ENCODE data around the gene FAM234B.

FAM234B gene

DNA sequence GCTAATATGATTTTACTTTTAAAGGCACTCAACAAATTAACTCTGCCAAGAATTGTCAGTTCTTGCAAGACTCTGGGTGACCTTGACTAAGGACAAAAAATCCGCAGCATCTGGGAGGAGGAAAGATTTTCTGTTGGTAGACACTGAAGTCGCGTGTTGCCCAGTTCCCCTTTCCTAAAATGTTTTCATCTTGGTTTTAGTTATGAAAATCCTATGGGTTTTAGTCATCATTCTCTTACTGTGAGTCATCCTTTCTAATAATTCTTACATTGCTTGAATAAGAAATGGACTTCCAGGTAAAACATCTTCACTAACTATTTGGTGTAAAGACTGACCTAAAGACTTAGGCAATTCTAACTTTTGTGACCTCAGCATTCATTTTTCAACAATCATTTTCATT lies 50.2 kb downstream of the FAM234B start:
- DNase-seq = no peak

DNA sequence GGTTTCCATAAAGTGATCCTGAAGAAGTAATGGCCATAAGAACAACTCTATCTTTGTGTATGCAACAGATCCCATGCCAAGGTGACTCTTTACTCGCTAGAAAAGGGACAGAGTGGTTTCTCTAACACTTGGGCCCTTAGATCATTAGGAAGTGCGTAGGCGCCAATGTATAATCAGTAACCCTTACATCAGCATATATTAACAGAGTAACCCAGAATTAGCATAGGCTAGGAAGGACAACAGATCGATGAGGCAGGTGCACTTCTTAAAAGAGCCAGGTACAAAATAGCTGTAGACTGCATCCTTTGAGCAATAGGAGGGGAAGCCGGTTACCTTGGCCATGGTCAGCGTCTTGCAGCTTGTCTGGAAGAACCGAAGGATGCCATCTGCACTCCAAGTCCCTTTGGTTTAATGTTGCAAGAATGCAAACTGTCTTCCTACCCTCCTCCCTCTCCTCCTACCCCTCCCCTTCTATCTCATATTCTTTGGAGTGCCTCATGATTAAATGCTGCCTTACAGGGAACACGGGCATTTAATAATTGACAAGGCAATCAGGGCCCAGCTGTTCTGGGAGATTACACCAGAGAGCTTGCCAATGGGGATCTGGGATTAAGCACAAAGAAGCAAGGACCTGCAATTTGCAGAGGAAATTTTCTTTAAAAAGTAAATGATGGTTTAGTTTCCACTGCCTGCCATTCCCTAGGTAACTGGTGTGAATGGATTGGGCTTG lies 51.2 kb downstream of the FAM234B start:
- no peak for DNase-seq

DNA sequence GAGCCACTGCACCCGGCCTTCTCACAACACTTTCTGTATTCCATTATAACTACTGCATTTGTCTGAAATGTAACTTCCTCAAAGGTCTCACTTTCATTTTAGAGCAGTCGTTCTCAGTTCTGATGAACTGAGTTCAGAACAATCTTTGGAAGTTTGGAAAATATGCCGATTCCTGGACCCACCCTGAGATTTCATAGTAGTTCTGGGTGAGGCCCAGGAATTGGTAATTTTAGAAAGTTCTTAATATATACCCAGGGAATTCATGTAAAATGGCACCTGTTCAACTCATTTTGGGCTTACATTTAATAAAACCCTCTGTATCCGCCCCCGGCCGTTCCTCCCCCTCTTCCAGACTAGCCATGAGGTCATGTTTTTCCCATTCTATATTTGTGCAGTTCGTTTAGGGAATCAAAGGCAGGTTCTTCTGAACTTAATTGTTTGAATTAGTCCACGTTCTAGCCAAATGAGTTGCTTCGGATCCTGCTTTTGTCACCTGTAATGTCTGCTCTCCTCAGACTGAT lies 53.4 kb downstream of the FAM234B start:
- DNase-seq = no peak

DNA sequence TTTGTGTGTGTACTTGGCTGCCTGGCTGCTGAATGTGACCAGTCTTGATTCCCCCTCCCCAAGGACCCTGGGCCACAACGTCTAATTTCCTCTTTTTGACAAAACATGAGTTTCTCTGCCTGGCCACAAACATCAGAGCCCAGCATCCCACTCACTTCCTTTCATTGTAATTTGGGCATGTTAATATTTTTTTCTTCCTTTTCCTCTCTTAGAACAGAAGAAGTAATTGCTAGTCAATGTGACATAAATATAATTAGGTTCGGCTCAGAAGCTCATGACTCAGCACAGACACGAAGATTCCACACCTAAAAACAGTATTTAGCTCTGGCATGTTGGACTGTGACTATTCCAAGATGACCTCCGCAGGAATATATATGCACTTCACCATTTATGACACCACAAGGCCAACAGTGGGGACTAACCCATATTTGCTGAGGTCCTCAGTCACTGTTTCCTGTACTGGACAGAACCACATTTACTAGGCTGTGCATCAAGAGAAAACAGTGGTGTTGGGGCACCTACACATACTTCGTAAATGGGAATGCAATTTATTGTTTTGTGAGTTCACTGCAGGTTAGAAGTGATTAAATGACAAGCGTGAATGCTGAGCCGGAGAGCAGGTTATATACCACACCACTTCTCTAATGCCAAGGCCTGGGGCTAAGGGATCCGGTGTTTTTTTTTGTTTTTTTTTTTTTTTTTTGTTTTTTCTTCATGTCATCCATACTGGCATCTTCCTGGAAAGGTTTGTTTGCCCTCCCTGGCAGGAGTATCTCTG lies 55.1 kb downstream of the FAM234B start:
- no peak for DNase-seq

DNA sequence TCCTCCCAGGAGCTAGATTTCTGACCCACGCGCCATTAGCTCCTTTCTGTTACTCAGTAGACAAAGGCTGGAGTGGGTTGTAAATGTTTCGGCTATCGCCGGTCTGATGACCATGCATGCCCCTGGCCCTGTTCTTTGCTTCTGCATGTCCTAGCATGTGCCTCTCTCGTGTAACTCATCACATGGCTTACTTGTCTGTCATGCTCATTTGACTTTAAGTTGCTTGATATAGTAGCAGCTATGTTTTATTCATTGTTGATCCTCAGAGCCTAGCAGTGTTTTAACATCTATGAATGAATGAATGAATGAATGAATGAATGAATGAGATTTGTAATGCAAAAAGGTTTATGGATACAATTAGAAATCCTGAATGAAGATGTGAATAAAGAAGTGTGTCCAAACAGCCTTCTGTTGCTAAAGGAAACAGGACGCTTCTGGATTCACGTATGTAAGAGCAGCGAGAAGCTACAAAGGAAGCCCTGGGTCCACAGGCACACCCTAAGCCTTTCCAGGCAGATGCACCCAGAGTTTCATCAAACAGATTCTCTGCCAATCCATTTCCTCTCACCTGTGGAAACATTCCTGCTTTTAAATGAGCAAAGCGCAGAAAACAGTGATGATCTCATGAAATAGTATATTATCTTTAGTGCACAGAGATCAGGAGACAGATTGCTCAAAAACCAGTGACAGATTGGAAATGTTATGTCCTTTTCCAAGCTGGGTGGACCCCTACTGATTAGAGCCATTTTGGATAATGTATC lies 55.8 kb downstream of the FAM234B start:
- no peak for DNase-seq

DNA sequence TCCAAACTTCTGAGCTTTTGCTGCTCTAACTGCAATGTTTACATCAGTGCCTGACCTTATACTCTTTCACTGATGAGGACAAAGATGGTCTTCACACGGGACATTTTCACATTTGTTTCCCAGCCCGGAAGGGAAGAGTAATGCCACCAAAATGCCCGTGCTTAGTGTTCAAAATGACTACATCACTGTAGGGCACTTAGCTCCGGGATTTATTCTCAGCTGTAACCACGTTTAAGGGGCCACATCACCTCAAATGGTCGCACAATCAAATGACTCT lies 56.4 kb downstream of the FAM234B start:
- no peak for DNase-seq

DNA sequence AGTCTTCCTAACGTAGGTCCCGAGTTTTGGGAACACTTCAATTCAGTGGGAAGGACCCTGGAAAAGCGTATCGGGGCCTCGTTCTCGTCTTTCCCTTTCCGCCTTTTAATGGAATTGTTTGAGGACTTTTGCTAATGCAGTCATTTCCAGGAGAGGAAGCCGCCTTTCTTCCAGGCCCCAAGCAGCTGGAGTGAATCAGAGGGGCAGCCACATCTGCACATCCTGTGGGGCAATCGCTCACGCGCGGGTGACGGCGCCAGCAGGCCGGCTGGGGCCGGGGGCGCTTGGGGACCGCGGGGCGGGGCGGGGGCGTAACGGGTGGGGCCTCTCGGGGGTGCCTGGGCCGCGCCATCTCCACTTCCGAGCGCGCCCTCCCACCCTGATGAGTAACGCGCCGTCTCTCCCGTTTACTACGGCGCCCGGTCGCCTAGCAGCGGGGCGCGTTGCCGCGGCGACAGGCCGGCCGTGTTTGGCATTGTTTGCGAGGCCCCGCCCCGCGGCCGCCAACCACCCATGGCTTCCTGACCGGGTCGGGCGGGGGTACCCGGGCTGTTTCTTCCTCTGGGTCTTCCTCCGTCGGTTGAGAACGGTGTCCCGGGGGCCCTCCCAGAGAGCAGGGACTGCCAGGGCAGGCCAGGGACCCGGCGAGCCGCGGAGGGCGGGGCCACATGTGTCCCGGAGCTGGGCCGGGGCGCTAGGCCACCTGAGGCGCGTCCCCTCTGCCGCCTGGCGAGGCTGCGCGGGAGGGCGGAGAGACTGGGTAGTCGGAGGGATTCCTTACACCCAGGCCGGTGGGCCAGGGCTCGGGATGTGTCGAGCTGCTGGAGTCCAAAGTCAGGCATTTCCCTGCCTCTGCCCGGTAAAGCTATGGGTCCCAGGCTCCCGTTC lies 56.9 kb downstream of the FAM234B start:
- peak; percentile 47 for DNase-seq

DNA sequence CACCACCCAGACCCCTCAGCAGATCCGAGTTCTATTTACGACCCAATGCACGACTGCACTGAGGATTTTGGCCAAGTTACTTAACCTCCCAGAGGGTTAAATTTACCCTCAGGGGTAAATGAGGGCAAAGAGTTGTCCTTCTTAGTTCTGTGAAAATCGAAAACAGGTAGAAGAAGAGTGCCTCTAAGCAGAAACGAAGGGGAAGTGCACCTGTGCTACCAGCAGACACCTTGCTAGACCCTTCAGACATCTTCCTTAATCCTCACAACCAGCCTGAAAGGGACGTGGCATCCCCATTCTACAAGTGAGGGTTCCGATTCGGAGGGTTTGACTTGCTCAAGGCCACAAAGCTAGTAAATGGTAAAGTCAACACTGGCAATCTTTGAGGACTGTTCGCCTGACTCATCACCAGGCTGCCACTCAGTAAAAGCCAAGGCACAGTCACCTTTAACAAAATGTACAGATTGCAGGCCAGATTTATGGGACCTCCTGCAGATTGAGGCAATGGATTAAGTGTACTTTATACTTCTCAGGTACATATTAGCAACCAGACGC lies 57.7 kb downstream of the FAM234B start:
- no peak for DNase-seq

DNA sequence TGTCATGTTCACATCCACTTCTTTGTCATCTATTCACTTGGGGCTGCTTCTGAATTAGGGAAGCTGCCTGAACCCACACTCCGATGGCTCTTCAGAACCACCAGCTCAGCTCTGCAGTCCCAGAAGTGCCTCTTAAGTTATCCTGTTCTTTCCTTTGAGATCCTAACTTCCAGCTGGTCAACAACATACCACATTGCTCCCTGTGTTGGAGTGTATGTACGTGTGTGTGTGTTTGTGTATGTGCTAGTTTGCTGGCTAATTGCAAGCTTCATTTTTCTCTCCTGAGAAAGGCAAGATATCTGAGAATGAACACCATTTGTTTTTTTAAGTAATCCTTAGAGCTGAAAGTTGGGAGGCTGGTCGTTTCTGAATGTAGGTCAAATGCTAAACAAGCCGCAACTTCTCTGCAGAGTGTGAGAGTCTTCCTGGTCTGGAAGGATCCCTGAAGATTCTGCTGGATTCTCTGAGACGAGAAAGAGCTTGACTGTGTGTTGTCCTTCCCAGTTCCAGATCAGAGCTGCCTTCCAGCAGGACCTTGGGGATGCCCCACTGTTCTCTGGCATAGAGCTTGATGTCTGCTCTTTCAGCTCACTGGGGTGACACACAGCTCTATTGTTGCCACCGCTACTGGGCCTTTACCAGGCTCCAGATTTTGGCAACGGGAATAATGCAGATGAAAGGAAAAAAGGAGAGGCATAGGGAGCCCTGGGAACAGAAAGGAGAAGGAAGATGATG lies 58.4 kb downstream of the FAM234B start:
- DNase-seq = no peak

DNA sequence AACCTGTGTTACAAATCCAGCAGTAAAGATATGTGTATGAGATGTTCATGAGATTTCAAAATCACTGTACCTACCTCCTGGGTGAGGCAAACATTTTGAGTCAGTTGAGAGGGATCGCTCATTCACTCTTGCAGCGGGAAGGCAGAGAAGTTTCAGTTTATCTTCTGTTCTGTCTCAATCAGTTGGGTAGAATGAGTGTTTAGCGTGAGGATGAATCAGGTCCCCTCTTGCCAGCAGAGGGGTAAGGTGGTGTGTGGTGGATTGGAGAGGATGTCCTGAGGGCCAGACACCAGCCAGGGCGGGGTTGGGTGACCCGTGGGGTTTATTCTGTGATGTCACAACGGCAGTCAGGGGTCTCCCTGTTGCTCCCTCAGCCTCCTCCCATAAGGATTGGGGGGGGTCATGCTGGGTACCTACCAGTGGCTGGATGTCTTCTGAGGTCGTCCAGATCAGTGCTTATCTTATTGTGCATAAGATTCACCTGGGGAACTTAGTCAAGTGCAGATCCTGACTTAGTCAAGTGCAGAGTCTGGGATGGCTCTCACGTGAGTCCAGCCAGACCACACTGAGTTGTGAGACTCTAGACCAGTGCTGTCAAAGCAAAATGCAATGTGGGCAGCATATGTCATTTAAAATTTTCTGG lies 59.3 kb downstream of the FAM234B start, which contains the start of gene GSG1:
TSS of gene GSG1 (minus strand) at position 277 of the 643 bp plus-strand sequence. CDS start at position 122, 155 bp downstream.
- no peak for DNase-seq

DNA sequence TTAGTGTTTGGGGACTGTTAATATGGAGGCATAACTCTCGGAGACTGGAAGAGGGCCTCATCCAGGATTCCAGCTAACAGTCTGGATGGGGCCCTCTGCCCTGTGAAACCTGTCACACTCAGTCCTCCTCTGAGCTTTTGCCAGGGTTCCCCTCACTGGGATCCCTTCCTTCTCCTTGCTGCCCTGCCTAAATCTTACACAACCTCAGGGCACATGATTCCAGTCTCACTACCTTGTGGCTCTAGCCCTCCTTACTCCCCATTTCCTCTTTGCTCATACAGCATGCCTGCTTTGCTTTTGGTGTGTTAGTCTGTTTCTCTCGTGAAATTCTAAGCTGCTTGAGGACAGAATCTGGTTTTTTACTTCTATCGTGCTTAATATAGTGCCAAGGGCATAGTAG lies 60.2 kb downstream of the FAM234B start:
- no peak for DNase-seq

DNA sequence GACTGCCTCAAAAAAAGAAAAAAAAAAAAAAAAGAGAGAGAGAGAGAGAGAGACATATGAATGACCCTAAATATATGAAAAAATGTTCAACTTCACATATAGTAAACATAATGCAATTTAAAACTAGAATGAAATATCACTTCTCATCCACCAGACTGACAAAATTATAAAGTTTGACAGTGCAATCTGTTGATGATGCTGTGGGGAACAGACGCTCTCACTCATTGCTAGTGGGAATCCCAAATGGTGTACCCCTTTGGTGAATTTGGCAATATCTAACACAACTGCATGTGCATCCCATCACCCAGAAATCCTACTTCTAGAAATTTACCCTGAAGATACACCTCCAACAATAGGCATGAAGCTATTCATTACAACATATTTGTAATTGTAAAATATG lies 61.6 kb downstream of the FAM234B start:
- DNase-seq = no peak

DNA sequence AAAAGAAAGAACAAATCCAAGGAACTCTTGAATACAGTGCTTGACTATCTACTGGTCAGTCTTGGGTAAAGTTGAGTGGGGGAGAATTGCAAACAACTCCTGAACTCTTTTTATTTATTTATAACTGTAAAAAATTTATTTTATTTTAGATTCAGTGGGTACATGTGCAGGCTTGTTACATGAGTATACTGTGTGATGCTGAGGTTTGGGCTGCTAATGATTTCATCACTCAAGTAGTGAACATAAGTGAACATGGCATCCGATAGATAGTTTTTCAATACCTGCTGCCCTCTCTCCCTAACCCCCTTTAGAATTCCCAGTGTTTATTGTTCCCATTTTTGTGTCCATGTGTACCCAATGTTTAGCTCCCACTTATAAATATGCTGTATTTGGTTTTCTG lies 62.5 kb downstream of the FAM234B start:
- DNase-seq = no peak

DNA sequence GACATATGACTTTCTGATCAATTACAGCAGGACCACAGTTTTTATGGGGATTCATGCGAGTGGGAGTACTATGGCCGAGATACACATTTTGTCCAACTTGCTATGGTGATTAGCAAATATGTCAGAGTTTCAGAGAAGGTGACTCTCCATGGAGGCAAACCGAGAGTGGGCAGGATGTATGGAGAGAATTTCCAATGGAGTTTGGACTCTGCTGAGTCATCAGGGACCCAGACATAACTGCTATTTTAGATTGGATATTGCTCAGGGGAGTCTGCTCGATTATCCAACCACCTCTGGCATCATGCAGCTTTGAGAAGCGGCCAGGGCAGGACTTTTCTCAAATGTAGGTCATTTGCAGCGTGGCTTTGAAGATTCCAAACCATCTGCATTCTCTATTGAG lies 68.8 kb downstream of the FAM234B start:
- no peak for DNase-seq

DNA sequence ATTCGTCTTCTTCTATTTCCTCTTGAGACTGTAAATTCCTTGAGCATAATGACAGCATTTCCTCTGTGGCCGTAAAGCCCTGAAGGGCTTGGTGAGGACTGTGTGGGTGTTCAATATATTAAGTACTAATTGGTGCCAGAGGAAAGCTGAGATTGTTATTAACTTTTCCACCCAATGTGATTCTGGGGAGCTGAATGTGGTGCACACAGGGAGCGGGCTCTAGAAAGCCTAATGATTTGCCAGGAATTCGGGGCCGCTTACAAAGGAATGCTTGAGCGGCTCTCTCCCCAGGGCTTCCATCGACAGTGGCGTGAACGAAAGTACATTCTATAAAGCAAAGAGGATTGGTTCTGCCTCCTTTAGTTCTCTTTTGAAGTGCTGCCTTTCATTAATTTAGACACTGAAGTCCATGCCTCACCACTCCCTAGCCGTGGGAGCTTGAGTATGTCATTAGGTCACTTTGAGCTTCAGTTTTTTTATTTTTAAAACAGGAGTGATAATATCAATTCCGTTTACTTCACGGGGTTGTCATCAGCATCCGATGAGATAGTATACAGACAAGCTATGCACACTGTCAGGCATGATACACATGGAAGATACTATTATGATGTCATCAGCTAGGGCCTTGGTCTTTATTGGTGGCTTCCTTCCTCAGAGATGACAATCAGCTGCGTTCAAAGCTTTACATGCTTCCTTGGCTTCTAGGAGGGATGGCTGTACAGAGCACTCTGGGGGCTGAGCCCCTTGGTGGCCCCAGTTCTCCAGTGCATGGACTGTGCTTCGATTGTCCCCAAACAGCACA lies 70.3 kb downstream of the FAM234B start:
- DNase-seq = no peak

DNA sequence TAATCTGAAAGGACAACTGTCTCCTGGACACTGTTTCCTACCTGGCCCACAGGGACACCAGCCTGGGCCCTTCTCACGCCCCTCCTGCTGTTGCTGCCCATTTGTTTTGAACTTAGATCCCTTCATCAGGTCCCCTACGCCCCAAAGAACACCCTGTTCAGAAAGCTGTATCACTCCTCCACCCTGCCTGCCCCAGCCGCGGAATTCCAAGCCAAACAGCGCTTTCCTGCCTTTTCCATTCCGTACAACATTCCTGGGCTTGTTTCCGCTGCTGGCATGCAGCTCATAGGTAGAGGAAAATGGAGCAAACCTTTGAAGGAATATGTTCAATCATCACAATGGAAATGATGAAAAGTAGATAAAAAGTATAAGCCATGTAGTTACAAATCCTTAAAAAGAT lies 72.1 kb downstream of the FAM234B start:
- no peak for DNase-seq

DNA sequence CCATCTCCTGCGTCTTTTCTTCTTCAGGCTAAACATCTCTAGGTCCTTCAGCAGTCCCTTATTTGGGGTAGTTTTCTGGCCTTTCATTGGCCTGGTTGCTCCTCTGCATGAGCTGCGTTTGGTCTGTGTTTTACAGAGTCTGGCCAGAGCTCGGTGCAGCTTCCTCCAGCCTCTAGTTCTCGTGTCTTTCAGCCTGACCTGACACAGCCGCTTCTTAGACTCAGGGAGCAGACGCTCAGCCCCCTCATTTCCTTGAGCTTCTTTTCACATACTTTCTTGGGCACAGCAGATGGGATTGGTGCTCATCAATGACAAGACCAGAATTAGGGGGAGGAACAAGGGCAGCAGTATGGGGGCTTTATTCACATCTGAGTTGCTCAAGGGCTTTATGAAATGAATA lies 72.8 kb downstream of the FAM234B start:
- no peak for DNase-seq

DNA sequence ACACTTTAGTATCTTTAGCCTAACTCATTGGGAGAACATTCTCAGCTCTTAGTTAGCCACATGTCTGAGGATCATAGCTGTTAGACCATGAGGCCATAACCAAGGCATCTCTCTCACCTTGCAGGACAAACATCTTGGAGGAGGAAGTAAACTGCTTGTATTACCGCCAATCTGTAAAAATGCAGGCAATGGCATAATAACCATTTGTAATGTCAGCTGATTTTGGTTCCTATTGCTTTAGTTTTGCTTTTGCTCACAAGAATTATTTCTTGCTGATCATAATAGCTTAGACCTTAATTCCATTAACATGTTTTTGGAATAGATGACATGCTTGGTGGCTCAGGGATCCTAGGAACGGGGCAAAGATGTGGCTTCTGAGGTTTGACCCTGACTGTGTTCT lies 75.6 kb downstream of the FAM234B start:
- no peak for DNase-seq

DNA sequence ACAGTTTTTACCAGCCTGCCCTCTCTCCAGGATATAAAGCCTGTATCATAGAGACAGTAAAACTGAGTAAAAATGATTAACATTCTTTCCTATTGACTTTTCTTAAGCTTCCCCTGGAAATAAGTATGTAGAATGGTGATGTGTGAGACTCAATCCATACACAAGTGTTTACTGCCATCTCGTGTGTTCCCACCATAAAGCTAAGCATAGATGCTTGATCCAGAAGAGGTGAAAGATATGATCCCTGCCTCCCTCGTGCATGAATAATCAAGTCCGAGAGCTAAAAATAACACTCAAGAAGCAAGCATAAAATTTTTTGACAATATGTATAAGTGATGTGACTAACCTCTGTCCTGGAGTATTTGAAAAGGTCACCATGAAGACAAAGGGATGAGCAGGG lies 76.2 kb downstream of the FAM234B start:
- no peak for DNase-seq

DNA sequence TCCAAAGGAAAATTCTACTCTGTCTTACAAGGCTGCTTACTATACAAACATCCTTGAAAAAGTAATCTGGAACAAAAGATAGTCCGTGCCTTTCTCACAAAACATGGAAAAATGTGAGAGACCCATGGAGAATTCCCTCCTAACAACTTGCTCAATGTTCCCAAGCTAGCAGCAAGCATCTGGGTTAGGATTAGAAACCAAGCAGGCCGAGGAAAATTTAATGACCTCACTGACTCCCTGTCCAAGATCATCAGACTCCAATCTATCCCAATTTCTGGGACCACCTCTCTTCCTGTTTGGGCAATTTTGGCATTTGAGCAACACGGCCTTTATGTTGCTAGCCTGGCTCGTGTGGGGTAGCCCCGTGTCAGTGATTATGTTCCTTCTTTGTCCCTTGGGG lies 77.4 kb downstream of the FAM234B start:
- DNase-seq = no peak

Data from NCI-H748 treated with DMSO at 0.1 percent for 48 hours (cell line).